Prostate gland (tissue), 2 donors: Measurements from ENCODE around the gene PXMP4.

Source experiments
- POLR2A ChIP-seq: fragments of 450-650 bp; IDR thresholded peaks from one replicate; pipeline ENCODE4 v1.6.1; 2016; ENCODE audit warnings: antibody characterized with exemption, mild to moderate bottlenecking
- TF ChIP-seq, protein P1 (sequence below), 4 experiments: fragments of 200-600 bp in 2 of 4; fragments of 450-650 bp in 2 of 4; sonication (generic) in 2 of 4; IDR thresholded peaks; 1 replicate in 3 of 4; 2 replicates in 1 of 4; pipeline ENCODE4 v1.5.1; 2016 to 2019; ENCODE audit warnings: antibody characterized with exemption in 4 of 4, mild to moderate bottlenecking in 2 of 4, moderate library complexity in 2 of 4

DNA sequence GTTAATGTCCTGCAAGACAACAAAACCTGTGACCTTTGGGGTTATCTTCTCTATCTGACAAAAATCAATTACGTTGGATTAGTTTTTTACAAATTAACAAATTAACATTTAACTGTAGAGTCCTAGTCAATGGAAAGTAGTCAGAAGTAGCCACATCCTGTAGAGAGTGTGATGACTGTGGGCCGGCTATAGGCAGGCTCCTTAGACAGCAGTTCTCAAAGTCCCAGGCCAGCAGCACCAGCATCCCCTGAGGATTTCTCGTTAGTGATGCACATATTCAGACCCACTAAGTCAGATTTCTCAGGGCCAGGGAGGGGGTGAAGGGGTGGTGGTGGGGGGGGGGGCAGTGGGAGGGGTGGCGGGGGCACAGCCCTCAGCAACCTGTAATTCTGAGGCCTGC is 48.9 kb upstream of the PXMP4 start:
- TF ChIP-seq, protein P1, sequence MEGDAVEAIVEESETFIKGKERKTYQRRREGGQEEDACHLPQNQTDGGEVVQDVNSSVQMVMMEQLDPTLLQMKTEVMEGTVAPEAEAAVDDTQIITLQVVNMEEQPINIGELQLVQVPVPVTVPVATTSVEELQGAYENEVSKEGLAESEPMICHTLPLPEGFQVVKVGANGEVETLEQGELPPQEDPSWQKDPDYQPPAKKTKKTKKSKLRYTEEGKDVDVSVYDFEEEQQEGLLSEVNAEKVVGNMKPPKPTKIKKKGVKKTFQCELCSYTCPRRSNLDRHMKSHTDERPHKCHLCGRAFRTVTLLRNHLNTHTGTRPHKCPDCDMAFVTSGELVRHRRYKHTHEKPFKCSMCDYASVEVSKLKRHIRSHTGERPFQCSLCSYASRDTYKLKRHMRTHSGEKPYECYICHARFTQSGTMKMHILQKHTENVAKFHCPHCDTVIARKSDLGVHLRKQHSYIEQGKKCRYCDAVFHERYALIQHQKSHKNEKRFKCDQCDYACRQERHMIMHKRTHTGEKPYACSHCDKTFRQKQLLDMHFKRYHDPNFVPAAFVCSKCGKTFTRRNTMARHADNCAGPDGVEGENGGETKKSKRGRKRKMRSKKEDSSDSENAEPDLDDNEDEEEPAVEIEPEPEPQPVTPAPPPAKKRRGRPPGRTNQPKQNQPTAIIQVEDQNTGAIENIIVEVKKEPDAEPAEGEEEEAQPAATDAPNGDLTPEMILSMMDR (IDR thresholded peaks at IDR 0.05), result no peak
- TF ChIP-seq POLR2A, result no peak
